ENCODE results near the gene CPTP.

CPTP gene

GRCh38 chr1:1324524-1325287, at the start of gene CPTP, which contains the start of gene INTS11:
Gene CPTP (plus strand): TSS chr1:1324802. CDS start chr1:1326911, 2,109 bp downstream.
Gene INTS11 (minus strand): TSS chr1:1324660. CDS start chr1:1324608, 52 bp downstream.
- no peak for TF ChIP-seq CTCF (IDR thresholded peaks at IDR 0.05; ENCODE audit: low read depth, low read length)

GRCh38 chr1:1274931-1275431, 49.6 kb upstream of the CPTP start:
- no peak for TF ChIP-seq CTCF (IDR thresholded peaks at IDR 0.05; ENCODE audit: low read depth, low read length)
- in situ Hi-C loops (cut with HindIII; ENCODE audit: low sequenced_read_pairs), result no loop called here
- DNase-seq (ENCODE audit: low read depth, low spot score), result no peak
- no peak overlapping the region for H3K4me3 ChIP-seq (ENCODE audit: low read depth, low read length)

More at GRCh38 chr1:1324524-1325287, at the start of gene CPTP, which contains the start of gene INTS11:
- DNase-seq (ENCODE audit: low read depth, low spot score), result peak; percentile 85
- in situ Hi-C loops (cut with HindIII; ENCODE audit: low sequenced_read_pairs), result no loop called here
- peak within 1 kb of the TSS; percentile 76 for H3K4me3 ChIP-seq (ENCODE audit: low read depth, low read length)

- in situ Hi-C loops (cut with HindIII; ENCODE audit: low sequenced_read_pairs), result no loop called here
- TF ChIP-seq CTCF (IDR thresholded peaks at IDR 0.05; ENCODE audit: low read depth, low read length), result no peak
- no peak overlapping the region for H3K4me3 ChIP-seq (ENCODE audit: low read depth, low read length)
- DNase-seq (ENCODE audit: low read depth, low spot score), result no peak
Observed at GRCh38 chr1:1275836-1276235, 48.8 kb upstream of the CPTP start.

GRCh38 chr1:1278620-1279019, 46.0 kb upstream of the CPTP start:
- no peak for TF ChIP-seq CTCF (IDR thresholded peaks at IDR 0.05; ENCODE audit: low read depth, low read length)
- H3K4me3 ChIP-seq (ENCODE audit: low read depth, low read length), result no peak overlapping the region
- DNase-seq (ENCODE audit: low read depth, low spot score), result no peak
- in situ Hi-C loops (cut with HindIII; ENCODE audit: low sequenced_read_pairs), result no loop called here

GRCh38 chr1:1279028-1279427, 45.6 kb upstream of the CPTP start:
- no peak for TF ChIP-seq CTCF (IDR thresholded peaks at IDR 0.05; ENCODE audit: low read depth, low read length)
- no peak overlapping the region for H3K4me3 ChIP-seq (ENCODE audit: low read depth, low read length)
- in situ Hi-C loops (cut with HindIII; ENCODE audit: low sequenced_read_pairs), result no loop called here
- no peak for DNase-seq (ENCODE audit: low read depth, low spot score)

GRCh38 chr1:1280782-1281481, 43.7 kb upstream of the CPTP start:
- DNase-seq (ENCODE audit: low read depth, low spot score), result no peak
- no peak for TF ChIP-seq CTCF (IDR thresholded peaks at IDR 0.05; ENCODE audit: low read depth, low read length)
- in situ Hi-C loops (cut with HindIII; ENCODE audit: low sequenced_read_pairs), result no loop called here
- H3K4me3 ChIP-seq (ENCODE audit: low read depth, low read length), result no peak overlapping the region
